RWPE2 (cell line): ENCODE results near the gene LTBP3.

Experiments
- ATAC-seq: fragments of 200-7000 bp; cut with Tn5 transposase; 3 replicates; pipeline ENCODE4 v1.9.1; 2021; ENCODE audit warnings: low read depth
- DNase-seq: peaks from one replicate; pipeline ENCODE4 v3.0.0-alpha.2; 2020; ENCODE audit warnings: low spot score
- H3K27ac ChIP-seq: fragments of 450-650 bp; 2 replicates; pipeline ENCODE4 v1.5.1; 2017; ENCODE audit warnings: mild to moderate bottlenecking; ENCODE audit not compliant: poor library complexity, severe bottlenecking
- H3K27me3 ChIP-seq: fragments of 250-450 bp; sonication (Bioruptor Pico); 2 replicates; pipeline ENCODE4 v1.5.1; 2021; ENCODE audit warnings: mild to moderate bottlenecking, moderate library complexity; ENCODE audit not compliant: insufficient read depth, poor library complexity, severe bottlenecking
- H3K36me3 ChIP-seq: fragments of 250-450 bp; sonication (Bioruptor Pico); 2 replicates; pipeline ENCODE4 v1.5.1; 2020; ENCODE audit warnings: low read depth, mild to moderate bottlenecking, moderate library complexity
- H3K4me1 ChIP-seq: fragments of 250-450 bp; sonication (Bioruptor Pico); 2 replicates; pipeline ENCODE4 v1.5.1; 2021; ENCODE audit warnings: mild to moderate bottlenecking, moderate library complexity; ENCODE audit not compliant: insufficient read depth, poor library complexity, severe bottlenecking
- H3K4me3 ChIP-seq: fragments of 250-450 bp; sonication (Bioruptor Pico); 2 replicates; pipeline ENCODE4 v1.5.1; 2021; ENCODE audit warnings: mild to moderate bottlenecking, moderate library complexity; ENCODE audit not compliant: severe bottlenecking
- H3K9me3 ChIP-seq: fragments of 250-450 bp; sonication (Bioruptor Pico); 2 replicates; pipeline ENCODE4 v1.5.1; 2021; ENCODE audit warnings: mild to moderate bottlenecking, moderate library complexity; ENCODE audit not compliant: severe bottlenecking
- TF ChIP-seq, protein P1 (sequence below): fragments of 450-650 bp; IDR thresholded peaks from one replicate; pipeline ENCODE4 v1.5.1; 2017; ENCODE audit warnings: mild to moderate bottlenecking, moderate library complexity; ENCODE audit not compliant: poor library complexity, severe bottlenecking

Gene LTBP3

DNA sequence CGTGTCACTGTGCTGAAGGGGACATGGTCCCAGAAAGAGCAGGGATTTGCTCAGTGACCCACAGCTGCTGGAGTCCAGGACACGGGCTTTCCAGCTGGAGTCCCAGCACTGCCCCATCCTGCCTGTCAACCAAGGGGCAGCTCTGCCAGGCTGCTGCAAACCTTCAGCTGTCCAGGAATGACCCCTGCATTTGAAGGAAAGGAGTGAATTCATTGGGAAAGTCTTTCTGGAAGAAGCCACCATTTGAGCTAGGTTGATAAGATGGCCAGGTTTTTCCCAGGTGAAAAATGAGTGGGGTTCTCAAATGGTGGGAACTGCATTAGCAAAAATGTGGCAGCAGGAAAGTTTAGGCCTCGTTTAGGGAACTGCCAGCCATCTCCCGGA lies 28.1 kb upstream of the LTBP3 start:
- TF ChIP-seq, protein P1, sequence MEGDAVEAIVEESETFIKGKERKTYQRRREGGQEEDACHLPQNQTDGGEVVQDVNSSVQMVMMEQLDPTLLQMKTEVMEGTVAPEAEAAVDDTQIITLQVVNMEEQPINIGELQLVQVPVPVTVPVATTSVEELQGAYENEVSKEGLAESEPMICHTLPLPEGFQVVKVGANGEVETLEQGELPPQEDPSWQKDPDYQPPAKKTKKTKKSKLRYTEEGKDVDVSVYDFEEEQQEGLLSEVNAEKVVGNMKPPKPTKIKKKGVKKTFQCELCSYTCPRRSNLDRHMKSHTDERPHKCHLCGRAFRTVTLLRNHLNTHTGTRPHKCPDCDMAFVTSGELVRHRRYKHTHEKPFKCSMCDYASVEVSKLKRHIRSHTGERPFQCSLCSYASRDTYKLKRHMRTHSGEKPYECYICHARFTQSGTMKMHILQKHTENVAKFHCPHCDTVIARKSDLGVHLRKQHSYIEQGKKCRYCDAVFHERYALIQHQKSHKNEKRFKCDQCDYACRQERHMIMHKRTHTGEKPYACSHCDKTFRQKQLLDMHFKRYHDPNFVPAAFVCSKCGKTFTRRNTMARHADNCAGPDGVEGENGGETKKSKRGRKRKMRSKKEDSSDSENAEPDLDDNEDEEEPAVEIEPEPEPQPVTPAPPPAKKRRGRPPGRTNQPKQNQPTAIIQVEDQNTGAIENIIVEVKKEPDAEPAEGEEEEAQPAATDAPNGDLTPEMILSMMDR = no peak
- Histone ChIP-seq H3K27ac (no peak overlapping the region), H3K4me3 (no peak overlapping the region), H3K4me1 (no peaks in the 10 kb centered on the region), H3K9me3 (no peaks in the 10 kb centered on the region), H3K36me3 (peaks cover 46% of the 10 kb centered on the region), H3K27me3 (no peaks in the 10 kb centered on the region)
- ATAC-seq = no peak
- DNase-seq = no peak

DNA sequence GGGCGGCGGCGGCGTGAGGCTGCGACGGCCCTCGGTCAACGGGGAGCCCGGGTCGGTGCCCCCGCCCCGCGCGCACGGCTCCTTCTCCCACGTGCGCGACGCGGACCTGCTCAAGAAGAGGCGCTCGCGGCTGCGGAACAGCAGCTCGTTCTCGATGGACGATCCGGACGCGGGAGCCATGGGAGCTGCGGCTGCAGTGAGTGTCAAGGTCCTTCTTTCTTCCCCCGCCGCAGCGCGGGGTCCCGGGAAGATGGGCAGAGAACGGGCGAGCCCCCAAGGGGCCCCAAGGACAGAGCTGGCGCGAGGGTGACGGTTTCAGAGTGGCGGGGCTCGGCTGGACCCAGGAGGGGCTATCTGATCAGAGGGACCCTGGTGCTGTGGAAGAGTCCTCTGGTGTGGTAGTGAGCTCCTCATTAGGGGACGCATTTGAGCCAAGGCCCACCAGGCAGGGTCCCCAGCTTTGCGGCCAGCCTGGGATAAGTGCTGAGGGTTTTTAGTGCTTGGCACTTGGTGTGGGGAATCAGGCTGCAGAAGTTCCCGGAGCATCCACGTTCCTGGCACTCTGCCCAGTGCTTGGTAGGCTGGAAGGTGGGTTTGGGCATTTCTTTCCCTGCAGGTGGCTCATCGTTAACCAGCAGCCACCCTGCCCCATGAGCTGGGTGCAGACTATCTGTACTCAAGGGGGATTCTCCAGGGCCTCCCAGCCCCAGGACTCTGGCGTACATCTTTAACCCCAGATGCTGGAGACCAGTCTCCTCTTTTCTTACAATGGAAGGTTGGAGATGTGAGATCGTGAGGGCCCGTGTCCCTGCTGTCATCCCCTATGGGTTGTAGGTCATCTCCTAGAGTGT lies 27.5 kb upstream of the LTBP3 start:
- Histone ChIP-seq H3K4me1 (no peaks in the 10 kb centered on the region), H3K9me3 (no peaks in the 10 kb centered on the region), H3K36me3 (peaks cover 46% of the 10 kb centered on the region), H3K4me3 (no peak overlapping the region), H3K27me3 (no peaks in the 10 kb centered on the region), H3K27ac (no peak overlapping the region)
- DNase-seq (peak; percentile 58), ATAC-seq (no peak)
- TF ChIP-seq, protein P1 = no peak

GRCh38 chr11:65584723-65585171 lies 26.6 kb upstream of the LTBP3 start:
- TF ChIP-seq, protein P1 = no peak
- H3K36me3 ChIP-seq = peaks cover 47% of the 10 kb centered on the region
- ATAC-seq = no peak
- no peak for DNase-seq
- H3K4me1 ChIP-seq = no peaks in the 10 kb centered on the region
- H3K9me3 ChIP-seq = no peaks in the 10 kb centered on the region
- H3K27me3 ChIP-seq = no peaks in the 10 kb centered on the region
- no peak overlapping the region for H3K27ac ChIP-seq
- H3K4me3 ChIP-seq = no peak overlapping the region

- Histone ChIP-seq H3K4me3 (no peak overlapping the region), H3K27ac (no peak overlapping the region), H3K36me3 (peaks cover 46% of the 10 kb centered on the region), H3K27me3 (no peaks in the 10 kb centered on the region), H3K9me3 (no peaks in the 10 kb centered on the region), H3K4me1 (no peaks in the 10 kb centered on the region)
- no peak for DNase-seq
- TF ChIP-seq, protein P1 = no peak
- no peak for ATAC-seq
Observed at GRCh38 chr11:65584106-65584505, 25.9 kb upstream of the LTBP3 start.

- DNase-seq (no peak), ATAC-seq (no peak)
- Histone ChIP-seq H3K4me3 (no peak overlapping the region), H3K4me1 (no peaks in the 10 kb centered on the region), H3K27me3 (no peaks in the 10 kb centered on the region), H3K36me3 (peaks cover 46% of the 10 kb centered on the region), H3K9me3 (no peaks in the 10 kb centered on the region), H3K27ac (no peak overlapping the region)
- TF ChIP-seq, protein P1 = no peak
Observed at GRCh38 chr11:65583589-65583988, 25.4 kb upstream of the LTBP3 start.
